IPS-18c (cell line): ENCODE measurements around the gene SRA1.
A peak's percentile ranks its signal among the peaks of the same experiment; 100 is the strongest.

Experiments
- H3K4me3 ChIP-seq: 2 replicates; pipeline ENCODE4 v1.7.0; 2013; ENCODE audit warnings: low read depth, mild to moderate bottlenecking, low read length, moderate library complexity; ENCODE audit not compliant: insufficient read depth
- H3K9me3 ChIP-seq: one replicate; pipeline ENCODE4 v1.6.1; 2013; ENCODE audit warnings: mild to moderate bottlenecking, low read length, moderate library complexity; ENCODE audit not compliant: control insufficient read depth, insufficient read depth

Gene SRA1

DNA sequence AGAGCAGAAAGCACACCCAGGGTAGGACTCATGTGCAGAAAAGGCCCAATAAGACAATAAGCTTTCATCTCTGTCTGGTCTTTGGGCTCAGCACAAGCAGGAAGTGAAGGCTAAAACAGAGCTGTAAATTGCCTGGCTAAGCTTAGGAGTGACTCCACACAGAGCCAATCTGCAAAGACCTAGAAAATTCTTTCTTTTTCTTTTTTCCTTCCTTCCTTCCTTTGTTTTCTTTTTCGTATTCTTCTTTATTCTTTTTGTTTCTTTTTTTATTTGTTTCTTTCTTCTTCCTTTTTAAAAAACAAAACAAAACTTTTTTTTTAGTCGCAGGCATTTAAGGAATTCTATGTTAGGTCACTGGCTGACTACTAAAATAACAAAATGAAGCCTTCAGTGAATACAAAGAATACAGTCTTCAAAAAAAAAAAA, 19.5 kb upstream of the SRA1 start:
- Histone ChIP-seq H3K9me3 (no peaks in the 10 kb centered on the region), H3K4me3 (no peak overlapping the region)

DNA sequence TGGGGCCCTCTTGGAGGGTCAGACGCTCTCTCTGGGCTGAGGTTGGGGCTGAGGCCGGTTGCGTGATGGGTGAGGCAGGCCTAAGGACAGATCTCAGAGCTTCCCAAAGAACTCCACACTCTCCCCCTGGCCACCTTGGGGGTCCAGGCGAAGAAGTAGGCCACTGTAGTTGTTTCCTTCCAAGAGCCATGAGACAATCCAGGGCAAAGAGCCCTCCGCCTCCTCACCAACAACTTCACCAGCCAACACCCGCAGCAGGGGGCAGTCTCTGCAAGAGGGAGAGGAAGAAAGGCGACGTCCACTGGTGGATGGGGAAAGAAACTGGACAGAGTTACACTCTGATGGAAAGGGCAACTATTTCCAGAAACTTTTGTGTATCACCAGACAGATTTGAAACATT, 18.0 kb upstream of the SRA1 start:
- no peaks in the 10 kb centered on the region for H3K9me3 ChIP-seq
- H3K4me3 ChIP-seq = no peak overlapping the region

DNA sequence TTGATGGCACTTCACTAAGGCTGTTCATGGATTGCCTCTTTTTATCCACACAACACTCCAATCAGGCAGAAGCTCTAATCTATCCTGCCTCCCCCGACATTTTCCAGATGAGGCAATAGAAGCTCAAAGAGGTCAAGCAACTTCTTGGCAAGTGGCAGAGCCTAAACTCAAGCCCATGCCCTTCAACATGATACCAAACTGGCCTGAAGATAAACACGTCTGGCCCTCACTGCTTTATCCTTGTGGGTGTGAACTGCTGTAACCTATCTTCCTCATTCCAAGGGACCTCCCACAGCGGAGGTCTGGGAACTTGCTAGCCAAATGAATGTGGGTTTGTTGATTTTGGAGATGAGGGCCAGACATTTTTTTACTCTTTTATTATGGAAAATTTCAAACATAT, 16.9 kb upstream of the SRA1 start:
- Histone ChIP-seq H3K9me3 (no peaks in the 10 kb centered on the region), H3K4me3 (no peak overlapping the region)

DNA sequence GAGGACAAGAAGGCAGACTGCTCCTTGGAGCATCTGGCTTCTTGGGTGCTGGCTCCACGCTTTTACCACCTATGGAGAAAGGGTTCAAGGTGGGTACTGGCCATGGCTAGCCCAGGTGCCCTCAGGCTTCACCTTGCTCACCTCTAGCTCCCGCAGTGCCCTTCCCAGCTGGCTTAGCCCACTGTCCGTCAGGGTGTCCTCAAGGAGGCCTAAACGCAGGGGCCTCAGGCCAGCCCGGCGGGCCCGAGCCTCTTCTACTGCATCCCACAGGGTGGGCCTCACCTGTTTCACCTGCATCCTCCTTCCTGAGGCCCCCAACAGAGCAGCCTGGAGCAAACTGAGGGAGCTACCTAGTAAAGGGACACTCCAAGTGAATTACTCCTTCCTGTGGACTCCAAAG, 16.4 kb upstream of the SRA1 start:
- Histone ChIP-seq H3K4me3 (no peak overlapping the region), H3K9me3 (no peaks in the 10 kb centered on the region)

DNA sequence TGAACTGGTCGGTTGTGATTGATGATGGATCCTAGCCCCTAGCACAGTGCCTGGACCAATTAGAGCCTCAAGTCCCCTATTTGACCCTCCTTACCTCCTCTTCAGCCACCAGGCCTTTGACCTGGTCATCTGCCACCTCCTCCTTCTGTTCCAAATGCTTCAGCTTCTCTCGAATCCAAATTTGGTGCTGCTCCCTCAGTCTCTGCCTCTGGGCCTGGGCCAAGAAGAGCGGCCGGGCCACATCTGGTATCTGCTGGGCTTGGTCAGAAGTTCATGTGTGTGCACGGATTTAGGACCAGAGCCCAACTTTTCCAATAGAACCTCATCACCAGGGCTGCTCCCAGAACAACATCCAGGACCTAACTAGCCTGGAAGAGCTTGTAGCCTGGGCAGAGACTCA, 13.8 kb upstream of the SRA1 start:
- Histone ChIP-seq H3K9me3 (no peaks in the 10 kb centered on the region), H3K4me3 (no peak overlapping the region)

DNA sequence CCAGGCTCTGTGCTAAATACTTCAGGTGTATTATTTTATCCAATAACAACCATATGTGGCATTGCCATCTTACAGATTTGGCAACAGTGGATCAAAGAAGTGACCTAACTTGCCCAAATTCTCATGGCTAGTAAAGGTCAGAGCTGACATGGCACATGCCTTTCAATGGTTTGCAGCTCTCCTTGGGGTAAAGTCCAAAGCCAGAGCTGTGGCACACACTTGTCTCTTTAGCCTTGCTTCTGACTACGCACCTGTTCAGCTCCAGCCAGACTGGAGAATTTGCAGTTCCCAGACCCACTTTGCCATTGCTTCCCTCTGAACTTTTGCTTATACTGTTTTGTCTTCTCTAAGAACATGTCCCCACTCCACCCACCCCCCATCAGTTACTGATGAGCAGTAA, 13.2 kb upstream of the SRA1 start:
- Histone ChIP-seq H3K9me3 (no peaks in the 10 kb centered on the region), H3K4me3 (no peak overlapping the region)

DNA sequence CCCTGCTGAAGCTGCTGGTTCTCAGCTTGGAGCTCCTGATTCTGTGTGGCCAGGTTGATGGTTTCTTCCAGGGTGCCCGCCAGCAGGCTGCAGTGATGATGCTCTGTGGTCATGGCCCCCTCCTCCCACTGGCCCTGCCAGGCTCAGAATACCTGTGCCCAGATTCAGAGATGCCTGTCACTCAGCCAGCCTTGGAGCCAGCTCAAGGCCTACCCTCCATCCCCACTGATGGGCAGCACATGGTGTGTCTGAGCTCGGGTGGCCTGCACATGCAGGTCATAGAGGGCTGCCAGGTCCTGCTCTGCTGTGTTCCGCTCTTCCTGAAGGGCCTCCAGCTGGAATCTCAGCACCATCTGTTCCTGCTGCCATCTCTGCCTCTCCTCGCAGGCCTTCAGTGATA, 12.8 kb upstream of the SRA1 start:
- Histone ChIP-seq H3K4me3 (no peak overlapping the region), H3K9me3 (no peaks in the 10 kb centered on the region)

DNA sequence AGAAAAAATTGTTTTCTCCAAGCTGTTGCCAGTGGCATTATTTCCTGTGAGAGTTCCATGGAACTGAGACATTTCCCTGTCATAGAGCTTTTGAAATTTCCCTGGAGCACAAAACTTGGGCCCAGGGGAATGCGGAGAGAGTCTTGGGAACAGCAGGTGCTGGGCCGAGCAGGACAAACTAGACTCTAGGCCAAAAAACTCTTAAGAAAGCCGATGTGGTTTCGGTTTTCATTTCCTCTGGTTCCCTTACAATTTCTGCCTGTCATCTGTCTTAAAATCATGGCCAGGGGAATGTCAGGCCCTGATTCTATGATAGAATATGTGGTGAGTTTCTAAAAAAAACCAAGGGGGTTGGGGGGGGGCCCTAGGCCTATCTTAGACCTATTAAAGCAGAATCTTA, 11.9 kb upstream of the SRA1 start:
- Histone ChIP-seq H3K9me3 (no peaks in the 10 kb centered on the region), H3K4me3 (no peak overlapping the region)

DNA sequence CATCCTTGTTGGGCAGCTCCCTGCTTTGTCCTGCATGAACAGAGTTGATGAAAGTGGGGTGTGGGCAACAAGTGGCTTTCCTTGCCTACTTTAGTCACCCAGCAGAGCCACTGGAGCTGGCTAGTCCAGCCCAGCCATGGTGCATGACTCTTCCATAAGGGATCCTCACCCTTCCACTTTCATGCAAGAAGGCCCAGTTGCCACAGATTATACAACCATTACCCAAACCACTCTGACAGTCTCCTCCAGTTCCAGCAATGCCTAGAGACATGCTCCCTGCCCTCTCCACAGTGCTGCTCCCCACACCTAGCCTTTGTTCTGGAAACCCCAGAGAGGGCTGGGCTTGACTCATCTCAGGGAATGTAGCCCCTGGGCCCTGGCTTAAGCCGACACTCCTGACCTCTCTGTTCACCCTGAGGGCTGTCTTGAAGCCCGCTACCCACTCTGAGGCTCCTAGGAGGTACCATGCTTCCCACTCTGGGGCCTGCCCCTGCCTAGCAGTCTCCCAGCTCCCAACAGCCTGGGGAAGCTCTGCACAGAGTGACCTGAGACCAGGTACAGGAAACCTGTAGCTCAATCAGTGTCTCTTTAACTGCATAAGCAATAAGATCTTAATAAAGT, 11.3 kb upstream of the SRA1 start:
- H3K9me3 ChIP-seq = no peaks in the 10 kb centered on the region
- no peak overlapping the region for H3K4me3 ChIP-seq

DNA sequence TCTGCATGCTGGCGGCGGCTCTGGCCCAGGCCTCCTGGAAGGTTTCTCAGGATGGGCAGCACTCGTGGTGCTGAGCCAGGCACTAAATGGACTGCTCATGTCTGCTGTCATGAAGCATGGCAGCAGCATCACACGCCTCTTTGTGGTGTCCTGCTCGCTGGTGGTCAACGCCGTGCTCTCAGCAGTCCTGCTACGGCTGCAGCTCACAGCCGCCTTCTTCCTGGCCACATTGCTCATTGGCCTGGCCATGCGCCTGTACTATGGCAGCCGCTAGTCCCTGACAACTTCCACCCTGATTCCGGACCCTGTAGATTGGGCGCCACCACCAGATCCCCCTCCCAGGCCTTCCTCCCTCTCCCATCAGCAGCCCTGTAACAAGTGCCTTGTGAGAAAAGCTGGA, 10.6 kb upstream of the SRA1 start:
- H3K9me3 ChIP-seq = no peaks in the 10 kb centered on the region
- H3K4me3 ChIP-seq = no peak overlapping the region

DNA sequence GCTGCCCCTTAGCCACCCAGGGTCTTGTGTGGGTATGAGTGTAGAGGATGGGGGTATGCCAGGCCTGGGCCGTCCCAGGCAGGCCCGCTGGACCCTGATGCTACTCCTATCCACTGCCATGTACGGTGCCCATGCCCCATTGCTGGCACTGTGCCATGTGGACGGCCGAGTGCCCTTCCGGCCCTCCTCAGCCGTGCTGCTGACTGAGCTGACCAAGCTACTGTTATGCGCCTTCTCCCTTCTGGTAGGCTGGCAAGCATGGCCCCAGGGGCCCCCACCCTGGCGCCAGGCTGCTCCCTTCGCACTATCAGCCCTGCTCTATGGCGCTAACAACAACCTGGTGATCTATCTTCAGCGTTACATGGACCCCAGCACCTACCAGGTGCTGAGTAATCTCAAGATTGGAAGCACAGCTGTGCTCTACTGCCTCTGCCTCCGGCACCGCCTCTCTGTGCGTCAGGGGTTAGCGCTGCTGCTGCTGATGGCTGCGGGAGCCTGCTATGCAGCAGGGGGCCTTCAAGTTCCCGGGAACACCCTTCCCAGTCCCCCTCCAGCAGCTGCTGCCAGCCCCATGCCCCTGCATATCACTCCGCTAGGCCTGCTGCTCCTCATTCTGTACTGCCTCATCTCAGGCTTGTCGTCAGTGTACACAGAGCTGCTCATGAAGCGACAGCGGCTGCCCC, 10.0 kb upstream of the SRA1 start:
- no peak overlapping the region for H3K4me3 ChIP-seq
- H3K9me3 ChIP-seq = no peaks in the 10 kb centered on the region

DNA sequence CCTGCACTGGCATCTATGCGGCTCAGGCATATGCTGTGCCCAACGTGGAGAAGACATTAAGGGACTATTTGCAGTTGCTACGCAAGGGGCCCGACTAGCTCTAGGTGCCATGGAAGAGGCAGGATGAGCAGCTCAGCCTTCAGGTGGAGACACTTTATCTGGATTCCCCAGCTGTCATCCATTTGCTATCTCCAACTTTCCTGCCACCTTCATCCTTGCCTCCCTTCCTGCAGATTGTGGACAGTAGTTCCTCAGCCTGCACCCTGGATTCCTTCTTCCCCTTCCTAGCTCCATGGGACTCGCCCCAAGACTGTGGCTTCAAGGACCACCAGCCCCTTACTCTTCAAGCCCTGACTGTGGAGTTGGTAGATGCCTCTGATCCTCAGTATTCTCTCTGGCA, 9.4 kb upstream of the SRA1 start:
- Histone ChIP-seq H3K9me3 (no peaks in the 10 kb centered on the region), H3K4me3 (no peak overlapping the region)

DNA sequence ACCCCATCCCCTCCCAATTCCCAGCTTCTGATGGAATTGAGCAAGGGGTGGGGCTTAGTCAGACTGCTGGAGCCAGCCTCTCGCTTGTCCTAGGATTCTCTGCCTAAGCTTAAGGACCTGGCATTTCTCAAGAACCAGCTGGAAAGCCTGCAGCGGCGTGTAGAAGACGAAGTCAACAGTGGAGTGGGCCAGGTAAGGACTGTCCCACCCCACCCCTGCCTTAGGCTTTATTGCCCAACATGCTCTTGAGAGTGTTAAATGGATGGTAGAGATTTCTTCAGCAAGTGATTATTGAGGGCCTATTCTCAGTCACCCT, 8.5 kb upstream of the SRA1 start:
- Histone ChIP-seq H3K4me3 (peak overlapping the region; percentile 89), H3K9me3 (no peaks in the 10 kb centered on the region)

DNA sequence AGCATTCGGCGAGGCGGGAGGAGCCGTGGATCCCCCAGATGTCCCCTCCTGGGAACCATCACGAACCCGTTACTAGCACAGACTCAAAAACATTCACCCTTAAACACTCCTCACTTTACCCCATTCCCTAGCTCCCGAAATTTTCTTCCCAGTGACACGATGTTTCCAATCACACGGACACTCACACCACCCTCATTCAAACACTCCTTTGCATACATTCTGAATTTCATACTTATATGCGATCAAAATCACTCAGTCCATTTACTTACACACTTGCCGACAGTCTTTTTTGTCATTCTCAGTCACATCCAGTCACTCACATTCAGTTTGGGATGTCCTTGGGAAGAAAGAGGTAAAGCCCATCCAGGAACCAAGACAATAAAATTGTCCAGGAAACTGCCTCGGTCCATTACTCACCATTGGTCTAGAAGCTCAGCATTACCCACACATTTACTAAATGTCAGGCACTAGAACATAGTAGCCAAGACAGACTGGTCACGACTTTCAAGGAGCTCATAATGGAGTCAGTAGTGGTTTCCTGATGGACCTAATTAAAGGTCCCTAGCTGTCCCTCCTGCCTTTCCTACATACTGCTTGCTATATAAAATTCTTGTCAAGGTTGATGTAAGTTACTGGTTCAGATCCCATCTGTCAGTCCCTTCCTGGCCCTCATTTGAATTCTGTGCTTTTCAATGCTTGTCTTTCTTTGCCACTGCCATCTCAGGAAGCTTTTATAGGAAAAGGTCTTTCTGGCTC, 7.9 kb upstream of the SRA1 start:
- Histone ChIP-seq H3K9me3 (no peaks in the 10 kb centered on the region), H3K4me3 (peak overlapping the region; percentile 89)

DNA sequence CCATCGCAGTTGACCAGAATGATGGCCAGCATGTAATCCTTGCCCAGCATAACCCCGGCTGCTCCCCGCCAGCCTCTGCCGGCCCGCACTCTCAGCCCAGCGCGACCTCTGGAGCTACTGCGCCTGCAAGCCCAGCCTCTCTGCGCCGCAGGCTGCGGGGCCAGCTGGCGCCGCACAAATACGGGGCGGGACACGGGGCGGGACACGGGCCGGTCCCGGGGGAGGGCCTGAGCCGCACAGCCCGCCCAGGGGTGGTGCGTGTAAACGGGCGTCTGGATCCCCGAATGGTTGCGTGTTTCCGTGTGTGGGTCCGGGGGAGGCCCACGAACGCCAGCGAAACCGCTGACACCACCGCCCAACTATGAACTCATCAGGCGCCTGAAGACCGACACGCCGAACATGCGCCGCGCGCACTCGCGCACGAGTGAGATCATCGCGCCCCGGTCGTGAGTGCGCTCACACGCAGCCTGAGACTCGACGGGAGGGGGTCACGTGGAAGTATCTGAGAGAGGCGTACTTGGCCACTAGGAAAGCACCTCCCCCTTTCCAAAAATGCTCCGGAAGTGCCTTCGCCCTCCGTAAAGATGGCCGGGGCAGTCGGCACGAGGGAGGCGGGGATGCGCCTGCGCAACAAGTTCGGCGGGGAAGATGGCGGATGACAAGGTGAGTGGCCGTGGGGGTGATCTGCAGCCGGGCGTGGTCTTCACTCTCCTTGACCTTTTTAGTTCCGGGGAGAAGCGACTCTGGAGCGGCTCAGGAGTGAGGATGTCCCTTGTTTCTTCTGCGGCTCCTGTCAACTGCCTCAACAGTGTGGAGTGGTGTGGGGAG, 7.1 kb upstream of the SRA1 start, which contains the start of the genes APBB3 and SLC35A4:
APBB3 (minus strand) TSS at position 403 of the 828 bp plus-strand sequence; CDS start at position 50, 353 bp downstream.
SLC35A4 (plus strand) TSS at position 633 of the 828 bp plus-strand sequence. CDS start 2,342 bp downstream, outside the sequence.
- Histone ChIP-seq H3K9me3 (no peaks in the 10 kb centered on the region), H3K4me3 (peak within 1 kb of the TSS; percentile 89)

DNA sequence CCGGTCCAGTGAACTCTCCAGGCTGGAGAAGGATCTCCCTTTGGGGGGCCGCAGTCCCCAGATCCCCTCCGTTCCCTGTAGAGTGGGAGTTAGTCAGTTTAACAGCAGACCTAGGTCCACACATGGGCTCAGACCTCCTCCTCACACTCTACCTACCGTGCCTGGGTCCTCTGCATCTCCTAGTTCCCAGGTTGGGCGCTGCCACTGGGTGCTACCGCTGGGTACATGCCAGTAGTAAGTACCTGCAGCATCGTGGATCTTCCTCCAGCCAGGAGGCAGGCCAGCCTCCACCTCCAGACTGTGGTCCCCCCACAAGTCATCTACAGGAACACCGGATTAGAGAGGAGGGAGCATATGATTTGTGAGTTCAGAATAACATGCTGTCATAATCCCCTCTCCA, 6.3 kb upstream of the SRA1 start:
- H3K4me3 ChIP-seq = peak overlapping the region; percentile 89
- H3K9me3 ChIP-seq = no peaks in the 10 kb centered on the region

DNA sequence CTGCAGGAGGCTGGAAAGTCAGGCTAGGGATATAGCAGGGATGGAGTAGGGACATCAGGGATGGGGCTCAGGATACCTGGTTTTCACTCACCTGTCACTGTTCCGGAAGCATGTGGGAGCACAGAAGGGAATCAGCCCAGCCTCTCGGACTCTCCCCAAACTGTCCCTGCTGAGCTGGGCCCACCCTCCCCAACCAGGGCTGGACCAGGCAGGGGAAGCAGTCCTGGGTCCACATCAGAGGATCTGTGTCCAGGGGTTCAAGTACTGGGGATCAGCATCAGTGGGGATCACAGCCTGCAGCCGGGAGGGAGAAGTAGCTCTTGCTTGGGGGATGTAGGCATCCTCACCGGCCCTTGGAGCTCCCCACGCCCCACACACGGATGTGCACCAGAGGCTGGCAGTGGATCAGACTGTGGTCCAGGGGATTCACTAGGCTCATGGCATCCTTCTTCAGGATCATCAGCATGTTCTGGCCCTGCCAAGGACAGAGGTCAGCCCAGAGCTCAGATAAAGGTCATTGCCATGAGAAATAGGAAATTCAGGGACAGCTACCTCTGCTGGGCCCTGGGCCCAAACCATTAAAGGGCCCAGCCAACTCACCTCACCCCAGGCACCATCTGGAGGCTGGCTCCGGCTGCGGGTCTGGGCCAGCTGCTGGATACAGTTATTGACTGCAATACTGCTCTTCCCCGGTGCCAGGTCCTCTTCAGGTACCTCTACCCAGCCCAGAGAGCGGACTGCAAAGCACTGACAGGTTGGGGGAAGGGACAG, 4.7 kb upstream of the SRA1 start:
- Histone ChIP-seq H3K9me3 (no peaks in the 10 kb centered on the region), H3K4me3 (no peak overlapping the region)
